Tibial nerve (tissue), 3 donors: Measurements from ENCODE around the gene GATA5.

ENCODE experiments used
- CTCF ChIP-seq, 5 experiments: fragments of 200-600 bp in 3 of 5; fragments of 450-650 bp in 2 of 5; sonication (generic) in 3 of 5; IDR thresholded peaks; one replicate each; pipeline ENCODE4 v1.5.1; 2016 to 2019; ENCODE audit warnings: antibody characterized with exemption in 5 of 5, mild to moderate bottlenecking in 3 of 5, moderate library complexity in 2 of 5
- POLR2A ChIP-seq, 2 donors: fragments of 450-650 bp; IDR thresholded peaks; one replicate each; pipeline ENCODE4 v1.6.1; 2017; ENCODE audit warnings: antibody characterized with exemption in 2 of 2, mild to moderate bottlenecking in 2 of 2, moderate library complexity in 2 of 2

- TF ChIP-seq CTCF (IDR thresholded peaks at IDR 0.05) (no peak), POLR2A (IDR thresholded peaks at IDR 0.05) (no peak)
Measured at GRCh38 chr20:62517901-62518610, 42.3 kb upstream of the GATA5 start.
